ENCODE measurements around the gene ME1.

GRCh38 chr6:83365931-83366330, 64.9 kb downstream of the ME1 start:
- TF ChIP-seq EZH2 (IDR thresholded peaks at IDR 0.05; ENCODE audit: insufficient read depth, poor library complexity, severe bottlenecking) (no peak), EZH2phosphoT487 (IDR thresholded peaks at IDR 0.05; ENCODE audit: insufficient read depth, low read depth) (no peak)

All from GM23248 (cell line).